GM23248 (cell line): ENCODE results near the gene IL1A. TPM values are rescaled to one million over a fixed set of nuclear protein-coding genes. Genes with fewer than 3 reads are reported as not detected.

Experiments used
- DNase-seq: peaks from one replicate; pipeline ENCODE4 v3.0.0-alpha.2; 2015
- H2AFZ ChIP-seq: fragments of 200-600 bp; sonication (generic); 2 replicates; pipeline ENCODE4 v1.6.1; 2016; ENCODE audit warnings: antibody characterized with exemption
- H3F3A ChIP-seq: fragments of 200-600 bp; sonication (generic); 2 replicates; pipeline ENCODE4 v1.6.1; 2016; ENCODE audit warnings: mild to moderate bottlenecking, antibody characterized with exemption, mixed run types; ENCODE audit not compliant: insufficient read depth
- H3K27ac ChIP-seq: fragments of 200-600 bp; sonication (generic); 2 replicates; pipeline ENCODE4 v1.5.1; 2016; ENCODE audit warnings: mild to moderate bottlenecking
- H3K27me3 ChIP-seq: fragments of 200-600 bp; sonication (generic); replicated peaks from 2 replicates; pipeline ENCODE4 v1.6.1; 2016; ENCODE audit warnings: mild to moderate bottlenecking; ENCODE audit not compliant: insufficient read depth
- H3K36me3 ChIP-seq: fragments of 200-600 bp; sonication (generic); 2 replicates; pipeline ENCODE4 v1.6.1; 2016; ENCODE audit warnings: low read depth, mild to moderate bottlenecking
- H3K4me1 ChIP-seq: fragments of 200-600 bp; sonication (generic); 2 replicates; pipeline ENCODE4 v1.6.1; 2016; ENCODE audit warnings: mild to moderate bottlenecking; ENCODE audit not compliant: insufficient read depth
- H3K4me2 ChIP-seq: fragments of 200-600 bp; sonication (generic); one replicate; pipeline ENCODE4 v1.6.1; 2016; ENCODE audit warnings: mild to moderate bottlenecking; ENCODE audit not compliant: unreplicated experiment
- H3K4me3 ChIP-seq: fragments of 200-600 bp; sonication (generic); 2 replicates; pipeline ENCODE4 v1.5.1; 2016; ENCODE audit warnings: mild to moderate bottlenecking
- H3K79me2 ChIP-seq: fragments of 200-600 bp; sonication (generic); 2 replicates; pipeline ENCODE4 v1.6.1; 2016; ENCODE audit warnings: mild to moderate bottlenecking; ENCODE audit not compliant: insufficient read depth
- H3K9ac ChIP-seq: fragments of 200-600 bp; sonication (generic); 2 replicates; pipeline ENCODE4 v1.6.1; 2016; ENCODE audit warnings: mild to moderate bottlenecking
- H3K9me2 ChIP-seq: fragments of 200-600 bp; sonication (generic); 2 replicates; pipeline ENCODE4 v1.6.1; 2016; ENCODE audit warnings: mixed run types, mild to moderate bottlenecking, moderate library complexity; ENCODE audit not compliant: insufficient read depth
- H3K9me3 ChIP-seq: fragments of 200-600 bp; sonication (generic); one replicate; pipeline ENCODE4 v1.6.1; 2017; ENCODE audit warnings: low read depth
- H4K20me1 ChIP-seq: fragments of 200-600 bp; sonication (generic); 2 replicates; pipeline ENCODE4 v1.6.0; 2016; ENCODE audit not compliant: insufficient read depth
- EZH2 ChIP-seq: fragments of 200-600 bp; sonication (generic); IDR thresholded peaks from 2 replicates; pipeline ENCODE4 v1.6.1; 2018; ENCODE audit warnings: antibody characterized with exemption, mild to moderate bottlenecking; ENCODE audit not compliant: insufficient read depth, poor library complexity, severe bottlenecking
- EZH2phosphoT487 ChIP-seq: fragments of 200-600 bp; sonication (generic); IDR thresholded peaks from 2 replicates; pipeline ENCODE4 v1.6.1; 2018; ENCODE audit warnings: antibody characterized with exemption, moderate library complexity, mild to moderate bottlenecking, low read depth; ENCODE audit not compliant: insufficient read depth
- WGBS, 2 experiments: methylation state at CpG; one replicate each; pipeline ENCODE4 v1.1.6; 2015 to 2017; ENCODE audit warnings: low lambda C conversion rate in 2 of 2, low coverage in 1 of 2; ENCODE audit errors: missing lambda C conversion rate in 2 of 2; 5-methylcytosine and 5-hydroxymethylcytosine counted together
- in situ Hi-C: fragments of 300-500 bp; cut with MboI; formaldehyde crosslinking; loops from 2 replicates; pipeline ENCODE4 v1.15.0; 2020
- polyA plus RNA-seq: library from polyadenylated mRNA; unstranded; fragments of >200 nt; fragmentation: Nextera tagmentation; extraction: Ambion mirVana; gene quantifications from 2 replicates; pipeline ENCODE4 v1.2.1, GENCODE V29; 2016
- total RNA-seq: library from RNA; depleted of rRNA; stranded (reverse); fragments of >200 nt; shearing (Covaris generic); gene quantifications from 2 replicates; pipeline ENCODE4 v1.2.3, GENCODE V29; 2014

The IL1A gene
- total and polyA plus RNA-seq, 2 experiments from 2014 or later: 0.54 TPM; not detected in 1

DNA sequence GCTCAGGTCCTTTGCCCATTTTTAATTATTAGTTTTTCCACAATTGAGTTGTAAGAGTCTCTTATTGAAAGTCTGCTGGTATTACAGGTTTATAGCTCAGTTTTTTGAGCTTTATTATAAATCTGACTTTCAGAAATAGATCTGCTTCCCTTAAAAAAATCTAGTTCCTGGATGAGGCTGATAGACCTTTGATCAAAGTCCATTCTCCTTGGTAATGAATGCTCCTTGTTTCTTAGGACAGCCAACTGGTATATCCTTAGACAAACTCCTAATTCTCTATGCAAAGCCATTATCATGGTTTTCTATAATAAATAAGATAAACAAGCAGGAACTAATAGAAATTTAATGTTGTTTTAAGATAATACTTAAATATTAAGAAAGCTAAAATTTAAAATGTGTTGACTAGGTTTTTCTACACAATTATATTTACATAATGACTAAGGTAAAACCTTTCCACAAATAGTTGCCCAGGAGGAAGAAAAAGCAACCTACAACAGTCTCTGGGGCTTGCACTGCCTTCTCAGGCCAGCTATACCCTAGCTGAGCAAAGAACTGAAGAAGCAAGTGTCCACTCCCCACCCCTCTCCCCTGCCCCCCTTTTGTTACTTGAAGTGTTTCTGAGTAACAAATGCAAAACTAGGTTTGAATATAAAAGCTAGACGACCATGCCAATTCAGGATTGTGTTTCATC lies 46.6 kb downstream of the IL1A start:
- Histone ChIP-seq H3K4me2 (no peak overlapping the region), H3K27me3 (no peaks in the 10 kb centered on the region), H3F3A (no peaks in the 10 kb centered on the region; the same call in 1 of the 2 replicates), H3K9ac (no peak overlapping the region), H3K4me1 (peaks cover 8% of the 10 kb centered on the region), H3K4me3 (no peak overlapping the region), H3K27ac (no peak overlapping the region), H4K20me1 (no peaks in the 10 kb centered on the region), H2AFZ (no peak overlapping the region), H3K36me3 (peaks cover 5% of the 10 kb centered on the region; the same call in 1 of the 2 replicates), H3K9me2 (no peaks in the 10 kb centered on the region), H3K79me2 (no peaks in the 10 kb centered on the region), H3K9me3 (no peaks in the 10 kb centered on the region)
- no peak for DNase-seq
- WGBS, 2 experiments: 95 to 100% methylated on average over 1 of the region's 1 CpG
- in situ Hi-C loops: no loop called here
- TF ChIP-seq EZH2 (no peak), EZH2phosphoT487 (no peak)

DNA sequence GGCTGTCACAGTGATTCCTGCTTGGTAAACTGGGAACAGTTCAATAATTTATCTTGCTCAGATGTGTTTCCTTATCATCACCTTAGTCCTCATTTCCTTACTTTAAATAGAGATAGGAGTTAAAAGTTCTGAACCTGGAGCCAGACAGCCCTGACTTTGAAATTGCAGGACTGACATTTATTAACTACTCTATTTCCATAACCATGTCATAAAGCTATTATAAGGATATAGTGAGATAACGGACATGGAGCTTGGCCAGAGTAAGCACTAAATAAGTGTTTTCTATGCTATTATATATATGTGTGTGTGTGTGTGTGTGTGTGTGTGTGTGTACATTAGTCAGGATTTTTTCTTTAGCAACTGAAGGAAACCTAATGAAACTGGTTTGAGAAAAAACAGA lies 50.4 kb downstream of the IL1A start:
- Histone ChIP-seq H2AFZ (no peak overlapping the region), H3K9me3 (no peaks in the 10 kb centered on the region), H3K9me2 (no peaks in the 10 kb centered on the region), H3K4me2 (no peak overlapping the region), H3K9ac (no peak overlapping the region), H4K20me1 (no peaks in the 10 kb centered on the region), H3K27me3 (no peaks in the 10 kb centered on the region), H3F3A (no peaks in the 10 kb centered on the region; the same call in 1 of the 2 replicates), H3K4me3 (no peak overlapping the region), H3K36me3 (no peaks in the 10 kb centered on the region), H3K4me1 (peaks cover 8% of the 10 kb centered on the region), H3K79me2 (no peaks in the 10 kb centered on the region), H3K27ac (no peak overlapping the region)
- 41 to 43% methylated on average over 1 of the region's 1 CpG for WGBS, 2 experiments
- in situ Hi-C loops: no loop called here
- no peak for DNase-seq
- no peak for TF ChIP-seq EZH2
- TF ChIP-seq EZH2phosphoT487: no peak

DNA sequence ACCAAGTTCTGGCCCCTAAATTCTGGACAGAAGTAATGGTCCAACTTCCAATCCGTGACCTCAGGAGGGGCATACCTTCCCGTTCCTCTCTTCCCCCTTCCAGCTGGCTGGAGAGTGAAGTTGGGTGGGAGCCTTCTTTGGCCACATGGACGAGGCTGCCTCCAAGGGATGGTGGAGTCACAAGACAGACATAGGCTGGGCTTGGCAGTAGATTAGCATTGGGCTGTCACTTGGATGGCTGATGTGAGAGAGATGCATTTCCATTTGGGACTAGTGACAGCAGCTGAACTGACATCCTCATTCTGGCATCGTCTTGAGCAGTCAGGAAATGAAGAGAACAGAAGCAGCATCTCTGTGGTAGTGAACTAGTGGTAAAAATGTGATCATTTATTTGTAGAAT lies 50.8 kb downstream of the IL1A start:
- H3K27ac ChIP-seq: no peak overlapping the region
- no peak overlapping the region for H3K4me3 ChIP-seq
- 34 to 39% methylated on average over 4 of the region's 4 CpGs for WGBS, 2 experiments
- in situ Hi-C loops: no loop called here
- H3K36me3 ChIP-seq: no peaks in the 10 kb centered on the region
- no peak overlapping the region for H2AFZ ChIP-seq
- H3K9me3 ChIP-seq: no peaks in the 10 kb centered on the region
- no peaks in the 10 kb centered on the region for H4K20me1 ChIP-seq
- no peaks in the 10 kb centered on the region for H3K79me2 ChIP-seq
- no peak overlapping the region for H3K9ac ChIP-seq
- TF ChIP-seq EZH2phosphoT487 (no peak), EZH2 (no peak)
- H3K27me3 ChIP-seq: no peaks in the 10 kb centered on the region
- no peaks in the 10 kb centered on the region for H3K9me2 ChIP-seq
- no peaks in the 10 kb centered on the region; the same call in 1 of the 2 replicates for H3F3A ChIP-seq
- no peak overlapping the region for H3K4me2 ChIP-seq
- no peak for DNase-seq
- peaks cover 8% of the 10 kb centered on the region for H3K4me1 ChIP-seq

DNA sequence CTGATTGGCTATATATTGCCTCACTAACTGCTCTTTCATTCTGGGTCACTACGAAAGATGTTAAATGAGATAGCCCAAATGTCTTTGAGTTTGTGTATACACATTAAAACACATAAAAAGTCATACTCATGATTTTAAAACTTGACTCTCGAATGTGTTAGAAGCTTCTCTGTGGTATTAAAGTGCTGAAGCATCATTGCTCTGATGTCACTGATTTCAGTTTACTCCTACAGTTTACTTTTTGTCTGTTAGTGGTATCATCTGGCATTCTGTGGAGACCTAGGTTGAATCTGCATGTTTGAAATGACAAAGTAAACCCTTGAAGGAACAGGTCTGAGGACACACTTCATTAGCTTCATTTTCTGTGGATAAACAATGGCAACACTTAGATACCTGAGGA lies 52.8 kb downstream of the IL1A start:
- Histone ChIP-seq H4K20me1 (no peaks in the 10 kb centered on the region), H2AFZ (no peak overlapping the region), H3F3A (no peaks in the 10 kb centered on the region; the same call in 1 of the 2 replicates), H3K9me3 (no peaks in the 10 kb centered on the region), H3K36me3 (no peaks in the 10 kb centered on the region), H3K79me2 (no peaks in the 10 kb centered on the region), H3K9ac (no peak overlapping the region), H3K4me2 (no peak overlapping the region), H3K9me2 (no peaks in the 10 kb centered on the region), H3K27me3 (no peaks in the 10 kb centered on the region), H3K4me1 (no peaks in the 10 kb centered on the region), H3K27ac (no peak overlapping the region), H3K4me3 (no peak overlapping the region)
- in situ Hi-C loops: no loop called here
- 93 to 96% methylated on average over 2 of the region's 2 CpGs for WGBS, 2 experiments
- no peak for TF ChIP-seq EZH2phosphoT487
- no peak for TF ChIP-seq EZH2
- DNase-seq: no peak
